AG09319 (cell line): ENCODE results near the gene AKR1C1.
"Not testable (repeated sequence)": the region's sequence is repeated elsewhere in the genome, so short reads cannot be mapped to it uniquely, and the experiment has no call there.

ENCODE experiments used
- DNase-seq: peaks from one replicate; pipeline ENCODE4 v3.0.0-alpha.2; 2010; ENCODE audit warnings: low read depth; ENCODE audit errors: extremely low read depth
- TF ChIP-seq, protein P1 (sequence below): IDR thresholded peaks from 2 replicates; pipeline ENCODE4 v1.5.1; 2011; ENCODE audit warnings: low read depth, mild to moderate bottlenecking, inconsistent platforms, low read length, moderate library complexity

Gene AKR1C1

GRCh38 chr10:4972369-4973142, 9.3 kb downstream of the AKR1C1 start:
- not testable (repeated sequence) for DNase-seq

- DNase-seq, result not testable (repeated sequence)
These were observed 10.1 kb downstream of the AKR1C1 start for GRCh38 chr10:4973294-4973693.

DNA sequence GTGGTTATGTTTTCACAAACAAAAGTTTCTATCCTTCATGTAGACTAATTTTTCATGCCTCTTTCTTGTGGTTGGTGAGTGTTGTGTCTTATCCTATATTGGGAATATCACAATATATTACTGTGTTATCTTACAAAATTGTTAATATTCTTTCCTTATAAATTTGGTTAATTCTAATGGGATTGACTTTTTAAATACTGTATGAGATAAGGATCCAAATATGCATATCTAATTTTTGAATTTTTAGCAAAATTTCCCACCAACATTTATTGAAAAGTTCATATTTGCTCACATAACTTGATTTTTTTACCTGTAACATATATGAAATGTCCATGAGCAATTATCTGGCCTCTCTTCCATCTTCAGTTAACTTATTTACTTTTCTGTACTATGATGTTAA, 11.2 kb downstream of the AKR1C1 start:
- not testable (repeated sequence) for DNase-seq

DNA sequence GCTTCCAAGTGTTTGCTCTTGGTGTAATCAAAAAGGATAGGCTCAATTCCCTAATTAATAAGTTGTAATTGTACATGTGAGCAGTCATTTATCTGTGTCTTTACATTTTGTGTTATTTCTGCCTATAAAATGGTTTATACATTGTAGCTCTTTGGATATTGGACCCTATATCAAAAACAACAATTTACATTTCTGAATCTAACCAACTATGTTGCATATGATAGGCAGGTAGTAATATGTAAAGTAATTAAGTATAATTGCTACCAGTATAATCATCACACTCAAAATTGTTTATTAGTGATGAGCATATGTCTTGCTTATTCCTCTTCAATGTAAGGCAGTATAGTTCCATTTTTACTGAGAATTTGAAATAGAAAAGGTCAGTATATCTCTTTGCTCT, 13.8 kb downstream of the AKR1C1 start:
- TF ChIP-seq, protein P1, sequence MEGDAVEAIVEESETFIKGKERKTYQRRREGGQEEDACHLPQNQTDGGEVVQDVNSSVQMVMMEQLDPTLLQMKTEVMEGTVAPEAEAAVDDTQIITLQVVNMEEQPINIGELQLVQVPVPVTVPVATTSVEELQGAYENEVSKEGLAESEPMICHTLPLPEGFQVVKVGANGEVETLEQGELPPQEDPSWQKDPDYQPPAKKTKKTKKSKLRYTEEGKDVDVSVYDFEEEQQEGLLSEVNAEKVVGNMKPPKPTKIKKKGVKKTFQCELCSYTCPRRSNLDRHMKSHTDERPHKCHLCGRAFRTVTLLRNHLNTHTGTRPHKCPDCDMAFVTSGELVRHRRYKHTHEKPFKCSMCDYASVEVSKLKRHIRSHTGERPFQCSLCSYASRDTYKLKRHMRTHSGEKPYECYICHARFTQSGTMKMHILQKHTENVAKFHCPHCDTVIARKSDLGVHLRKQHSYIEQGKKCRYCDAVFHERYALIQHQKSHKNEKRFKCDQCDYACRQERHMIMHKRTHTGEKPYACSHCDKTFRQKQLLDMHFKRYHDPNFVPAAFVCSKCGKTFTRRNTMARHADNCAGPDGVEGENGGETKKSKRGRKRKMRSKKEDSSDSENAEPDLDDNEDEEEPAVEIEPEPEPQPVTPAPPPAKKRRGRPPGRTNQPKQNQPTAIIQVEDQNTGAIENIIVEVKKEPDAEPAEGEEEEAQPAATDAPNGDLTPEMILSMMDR, result no peak

GRCh38 chr10:4978870-4979269, 15.7 kb downstream of the AKR1C1 start:
- TF ChIP-seq, protein P1, result no peak
- no peak for DNase-seq

More for the DNA sequence above, 13.8 kb downstream of the AKR1C1 start:
- DNase-seq, result no peak

DNA sequence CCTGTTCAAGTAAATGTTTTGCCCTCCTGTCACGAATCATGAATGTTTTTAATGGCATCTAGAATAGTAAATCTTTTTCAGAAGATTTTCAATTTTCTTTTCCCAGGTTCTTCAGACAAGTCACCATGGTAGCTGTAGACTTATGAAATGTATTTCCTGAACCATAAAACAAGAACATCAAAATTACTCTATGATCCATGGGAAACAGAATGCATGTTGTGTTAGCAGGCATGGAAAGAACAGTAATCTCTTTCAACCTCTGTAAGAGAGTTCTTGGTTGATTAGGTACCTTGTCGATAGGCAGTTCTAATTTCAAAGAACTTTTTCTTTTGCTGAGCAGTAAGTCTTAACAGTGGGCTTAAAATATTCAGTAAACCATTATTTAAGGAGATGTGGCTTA, 17.6 kb downstream of the AKR1C1 start:
- no peak for DNase-seq
- TF ChIP-seq, protein P1, result no peak

GRCh38 chr10:4981722-4982471, 18.7 kb downstream of the AKR1C1 start:
- DNase-seq, result no peak

DNA sequence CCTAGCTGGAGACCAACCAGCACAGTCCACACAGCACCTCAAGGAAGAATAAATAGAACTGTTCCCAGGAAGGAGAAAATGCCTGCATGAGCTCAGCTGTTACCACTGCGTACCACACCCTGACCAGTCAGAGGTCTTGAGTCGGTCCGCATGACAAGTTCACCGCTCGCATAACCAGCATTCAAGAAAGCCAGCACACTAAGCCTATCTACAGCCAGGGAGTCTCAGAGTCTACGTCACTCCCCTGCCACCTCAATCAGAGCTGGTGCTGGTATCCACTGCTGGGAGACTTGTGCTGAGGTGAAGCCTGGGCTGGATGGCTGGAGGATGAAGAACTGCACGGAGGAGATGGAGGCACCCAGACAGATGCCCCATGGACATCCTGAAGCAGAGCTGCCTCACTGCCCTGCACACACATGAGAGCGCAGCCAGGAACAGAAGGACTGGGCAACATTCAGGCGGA, 19.6 kb downstream of the AKR1C1 start:
- DNase-seq, result no peak
- TF ChIP-seq, protein P1, result no peak

More at GRCh38 chr10:4981722-4982471, 18.7 kb downstream of the AKR1C1 start:
- TF ChIP-seq, protein P1, result peak; percentile 26
